RPMI8226 (cell line): ENCODE measurements around the gene BRIP1.
"Not testable (repeated sequence)": the region's sequence is repeated elsewhere in the genome, so short reads cannot be mapped to it uniquely, and the experiment has no call there.

Source experiments
- DNase-seq: peaks from one replicate; pipeline ENCODE4 v3.0.0-alpha.2; 2015

The BRIP1 gene

GRCh38 chr17:61723914-61724313 lies 139.4 kb downstream of the BRIP1 start:
- DNase-seq: no peak

- no peak for DNase-seq
Measured at GRCh38 chr17:61723183-61723582, 140.1 kb downstream of the BRIP1 start.

- DNase-seq: no peak
Measured at GRCh38 chr17:61722398-61722797, 140.9 kb downstream of the BRIP1 start.

- no peak for DNase-seq
Measured at GRCh38 chr17:61720016-61720795, 143.1 kb downstream of the BRIP1 start.

- not testable (repeated sequence) for DNase-seq
Measured at GRCh38 chr17:61719220-61719619, 144.1 kb downstream of the BRIP1 start.

- DNase-seq: no peak
Measured at GRCh38 chr17:61718022-61718421, 145.3 kb downstream of the BRIP1 start.

GRCh38 chr17:61717352-61717751 lies 146.0 kb downstream of the BRIP1 start:
- DNase-seq: no peak

- DNase-seq: no peak
Measured at GRCh38 chr17:61716225-61716829, 147.0 kb downstream of the BRIP1 start.

- DNase-seq: no peak
Measured at GRCh38 chr17:61715348-61715747, 148.0 kb downstream of the BRIP1 start.

- no peak for DNase-seq
Measured at GRCh38 chr17:61714300-61714699, 149.0 kb downstream of the BRIP1 start.

- no peak for DNase-seq
Measured at GRCh38 chr17:61713035-61713434, 150.3 kb downstream of the BRIP1 start.

- no peak for DNase-seq
Measured at GRCh38 chr17:61710546-61710945, 152.8 kb downstream of the BRIP1 start.

GRCh38 chr17:61709567-61709966 lies 153.8 kb downstream of the BRIP1 start:
- DNase-seq: no peak

- no peak for DNase-seq
Measured at GRCh38 chr17:61704935-61705449, 158.3 kb downstream of the BRIP1 start.

GRCh38 chr17:61702450-61702849 lies 160.9 kb downstream of the BRIP1 start:
- DNase-seq: no peak

- DNase-seq: no peak
Measured at GRCh38 chr17:61701978-61702377, 161.3 kb downstream of the BRIP1 start.

- DNase-seq: no peak
Measured at GRCh38 chr17:61701334-61701733, 162.0 kb downstream of the BRIP1 start.

GRCh38 chr17:61700252-61700651 lies 163.1 kb downstream of the BRIP1 start:
- no peak for DNase-seq

GRCh38 chr17:61699694-61700093 lies 163.6 kb downstream of the BRIP1 start:
- no peak for DNase-seq

- DNase-seq: no peak
Measured at GRCh38 chr17:61699032-61699431, 164.3 kb downstream of the BRIP1 start.

- DNase-seq: no peak
Measured at GRCh38 chr17:61698244-61698643, 165.1 kb downstream of the BRIP1 start.

GRCh38 chr17:61695779-61696337 lies 167.5 kb downstream of the BRIP1 start:
- DNase-seq: no peak

- no peak for DNase-seq
Measured at GRCh38 chr17:61694095-61694494, 169.2 kb downstream of the BRIP1 start.

- no peak for DNase-seq
Measured at GRCh38 chr17:61689610-61690180, 173.6 kb downstream of the BRIP1 start.
